ENCODE data around the gene SLC13A2.

DNA sequence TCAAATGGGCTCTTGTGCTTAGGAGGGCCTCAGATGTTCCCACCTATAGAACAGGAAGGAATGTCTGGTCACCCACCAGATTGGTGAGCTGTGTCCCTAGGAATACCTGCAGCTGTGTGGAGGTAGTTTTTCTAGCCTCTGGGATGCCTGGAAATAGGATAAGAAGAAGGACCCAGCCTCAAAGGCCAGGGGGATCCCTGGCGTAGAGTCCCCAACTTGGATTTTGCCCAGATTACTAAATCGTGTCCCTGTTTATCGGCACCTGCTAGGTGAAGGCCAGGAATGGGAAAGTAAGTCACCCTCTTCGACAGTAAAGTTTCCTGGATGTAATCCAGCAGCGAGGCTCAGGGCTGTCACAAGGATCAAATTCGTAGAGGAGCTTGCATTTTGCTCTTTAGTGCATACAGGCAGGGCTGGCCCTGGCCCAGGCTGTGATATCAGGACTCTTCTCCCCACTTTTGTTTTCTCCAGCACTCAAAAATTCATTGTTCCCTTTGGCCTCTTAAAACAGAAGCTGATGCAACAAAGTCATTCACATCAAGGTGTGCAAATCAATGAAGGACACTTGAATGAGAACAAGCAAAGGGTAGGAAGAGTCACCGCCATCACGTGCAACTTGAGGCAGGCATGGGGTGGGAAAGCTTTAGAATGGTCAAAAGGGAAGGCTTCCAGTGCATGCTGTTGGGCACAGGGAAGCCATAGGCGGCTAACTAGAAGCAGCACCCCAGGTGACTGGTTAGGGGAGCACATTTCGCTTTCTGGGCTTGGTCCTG lies 7.5 kb downstream of the SLC13A2 start:
- TF ChIP-seq, protein P1, sequence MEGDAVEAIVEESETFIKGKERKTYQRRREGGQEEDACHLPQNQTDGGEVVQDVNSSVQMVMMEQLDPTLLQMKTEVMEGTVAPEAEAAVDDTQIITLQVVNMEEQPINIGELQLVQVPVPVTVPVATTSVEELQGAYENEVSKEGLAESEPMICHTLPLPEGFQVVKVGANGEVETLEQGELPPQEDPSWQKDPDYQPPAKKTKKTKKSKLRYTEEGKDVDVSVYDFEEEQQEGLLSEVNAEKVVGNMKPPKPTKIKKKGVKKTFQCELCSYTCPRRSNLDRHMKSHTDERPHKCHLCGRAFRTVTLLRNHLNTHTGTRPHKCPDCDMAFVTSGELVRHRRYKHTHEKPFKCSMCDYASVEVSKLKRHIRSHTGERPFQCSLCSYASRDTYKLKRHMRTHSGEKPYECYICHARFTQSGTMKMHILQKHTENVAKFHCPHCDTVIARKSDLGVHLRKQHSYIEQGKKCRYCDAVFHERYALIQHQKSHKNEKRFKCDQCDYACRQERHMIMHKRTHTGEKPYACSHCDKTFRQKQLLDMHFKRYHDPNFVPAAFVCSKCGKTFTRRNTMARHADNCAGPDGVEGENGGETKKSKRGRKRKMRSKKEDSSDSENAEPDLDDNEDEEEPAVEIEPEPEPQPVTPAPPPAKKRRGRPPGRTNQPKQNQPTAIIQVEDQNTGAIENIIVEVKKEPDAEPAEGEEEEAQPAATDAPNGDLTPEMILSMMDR (IDR thresholded peaks at IDR 0.05) = no peak
- TF ChIP-seq EP300 (IDR thresholded peaks at IDR 0.05; ENCODE audit: low read depth) = no peak
